ENCODE data around the gene ATP2B3.
"Not testable (repeated sequence)": the region's sequence is repeated elsewhere in the genome, so short reads cannot be mapped to it uniquely, and the experiment has no call there.

GRCh38 chrX:153604666-153605380 is 87.4 kb downstream of the ATP2B3 start:
- TF ChIP-seq POLR2AphosphoS5 (IDR thresholded peaks at IDR 0.05; ENCODE audit: borderline replicate concordance, low read depth, low read length); EZH2 (IDR thresholded peaks at IDR 0.05): not testable (repeated sequence)

Data from SK-N-MC (cell line).